Stimulated activated naive B cell treated with anti-CD40 and anti-IgM and Interleukin-4, amounts not matched to agents 10 μg/mL and 1 μg/mL and 100 μg/mL, for 72 hours (primary cell): ENCODE data around the gene JTB.

Experiments
- ATAC-seq, 2 donors: fragments of 150-1000 bp; cut with Tn5 transposase; replicated peaks; 2 replicates each; pipeline ENCODE4 v1.10.0; 2021; ENCODE audit warnings: moderate library complexity in 1 of 2
- DNase-seq: peaks from one replicate; pipeline ENCODE4 v3.0.0; 2021
- H3K27ac Mint-ChIP-seq: one replicate; pipeline ENCODE4 v1.8.0; 2022; ENCODE audit warnings: mild to moderate bottlenecking, mixed read lengths
- H3K27me3 Mint-ChIP-seq, 2 donors: one replicate each; pipeline ENCODE4 v1.8.0; 2022; ENCODE audit warnings: mixed read lengths in 2 of 2
- H3K36me3 Mint-ChIP-seq, 2 donors: one replicate each; pipeline ENCODE4 v1.8.0; 2022; ENCODE audit warnings: mixed read lengths in 2 of 2, mild to moderate bottlenecking in 1 of 2
- H3K4me1 Mint-ChIP-seq, 2 donors: one replicate each; pipeline ENCODE4 v1.8.0; 2022; ENCODE audit warnings: mixed read lengths in 2 of 2, mild to moderate bottlenecking in 1 of 2
- H3K4me3 Mint-ChIP-seq, 2 donors: one replicate each; pipeline ENCODE4 v1.8.0; 2022; ENCODE audit warnings: mild to moderate bottlenecking in 2 of 2, mixed read lengths in 2 of 2, moderate library complexity in 1 of 2
- H3K9me3 Mint-ChIP-seq, 2 donors: one replicate each; pipeline ENCODE4 v1.8.0; 2022; ENCODE audit warnings: mixed read lengths in 2 of 2, mild to moderate bottlenecking in 1 of 2

JTB gene

DNA sequence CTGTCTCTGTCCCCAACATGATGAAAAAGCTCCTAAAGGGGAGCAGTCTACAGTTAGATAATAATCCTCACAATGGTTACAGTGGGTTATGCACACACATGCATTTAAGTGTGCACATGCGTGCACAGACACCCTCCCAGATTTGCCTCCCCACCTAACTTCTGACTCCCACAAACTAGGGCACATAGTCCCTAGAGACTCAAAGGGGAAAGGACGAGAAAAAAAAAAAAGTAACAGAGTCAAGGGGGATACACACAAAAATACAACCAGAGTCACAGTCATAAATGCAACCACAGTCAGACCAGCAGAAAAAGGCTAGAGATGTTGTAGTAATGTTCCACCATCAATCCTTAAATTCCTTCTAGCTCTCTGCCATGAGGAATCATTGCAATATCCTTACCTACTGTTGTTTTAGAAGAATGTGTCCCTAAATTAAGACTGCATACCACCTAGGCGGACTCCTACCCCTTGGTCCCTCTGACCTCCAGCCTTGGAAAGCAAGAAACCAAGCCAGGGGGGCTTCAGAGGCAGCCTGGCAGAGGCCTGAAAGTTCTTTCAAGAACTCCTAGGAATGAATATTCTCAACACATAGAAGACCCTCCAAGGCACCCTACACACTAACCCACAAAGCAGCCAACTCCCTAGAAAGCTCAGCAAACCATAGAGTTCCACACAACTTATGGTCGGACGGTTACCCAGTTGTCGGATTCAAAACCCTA, 20.3 kb downstream of the JTB start:
- Mint-ChIP-seq H3K9me3 (no peaks in the 10 kb centered on the region), H3K4me3 (peak overlapping the region; percentile 96 to 97), H3K4me1 (peaks cover 53 to 78% of the 10 kb centered on the region in 2 donors), H3K27me3 (no peaks in the 10 kb centered on the region), H3K36me3 (peaks cover 36 to 70% of the 10 kb centered on the region in 2 donors), H3K27ac (peak overlapping the region; percentile 98)
- DNase-seq (no peak), ATAC-seq (peak in 1 of 2 donors; percentile 2)

DNA sequence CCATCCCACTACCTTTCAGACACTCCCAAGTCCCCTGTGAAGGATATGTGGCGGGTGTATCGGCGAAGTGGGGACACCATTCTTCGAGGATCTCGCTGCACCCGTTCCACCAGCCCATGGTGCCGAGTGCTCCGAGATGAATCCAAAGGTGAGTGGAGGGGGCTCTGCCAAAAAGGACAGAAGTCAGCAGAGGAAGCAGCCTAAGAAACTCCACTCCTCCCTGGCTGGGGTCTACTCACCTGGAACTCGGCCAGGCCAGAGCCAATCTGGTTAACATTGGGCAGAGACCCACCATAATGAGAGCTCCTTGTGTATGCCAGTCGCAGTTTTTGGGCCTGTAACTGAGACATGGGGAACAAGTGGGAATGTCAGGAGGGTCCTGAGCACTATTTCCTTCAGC, 22.6 kb downstream of the JTB start:
- no peaks in the 10 kb centered on the region for H3K9me3 Mint-ChIP-seq
- no peaks in the 10 kb centered on the region for H3K27me3 Mint-ChIP-seq
- H3K36me3 Mint-ChIP-seq = peaks cover 52 to 73% of the 10 kb centered on the region in 2 donors
- no peak for DNase-seq
- peak overlapping the region in 1 of 2 donors; percentile 7 for H3K4me3 Mint-ChIP-seq
- no peak overlapping the region for H3K27ac Mint-ChIP-seq
- no peak for ATAC-seq
- peaks cover 60 to 84% of the 10 kb centered on the region in 2 donors for H3K4me1 Mint-ChIP-seq

DNA sequence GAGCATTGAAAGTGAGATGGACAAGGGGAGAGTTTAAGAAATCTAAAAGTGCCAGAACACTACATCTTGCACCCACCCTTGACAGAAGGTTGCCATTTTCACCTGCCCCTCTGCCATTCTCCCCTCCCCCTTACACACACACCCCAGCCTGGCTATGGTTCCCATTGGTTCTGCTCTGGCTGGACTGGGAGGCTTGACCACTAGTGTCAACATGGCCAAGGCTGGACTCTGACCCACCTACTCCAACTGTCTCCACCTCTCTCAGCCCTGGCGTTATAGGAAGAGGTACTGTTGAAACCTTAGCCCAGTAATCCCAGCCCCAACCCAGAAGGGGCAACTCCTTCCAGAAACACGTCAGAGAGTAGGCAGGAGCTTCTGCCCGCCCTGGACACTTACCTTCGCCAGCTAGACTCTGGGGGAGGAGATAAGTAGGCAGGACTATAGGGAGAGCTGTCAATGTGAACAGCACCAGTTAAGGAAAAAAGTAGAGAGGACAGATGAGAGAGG, 23.6 kb downstream of the JTB start:
- Mint-ChIP-seq H3K27me3 (no peaks in the 10 kb centered on the region), H3K27ac (peak overlapping the region; percentile 60), H3K4me1 (peaks cover 57 to 82% of the 10 kb centered on the region in 2 donors), H3K4me3 (peak overlapping the region; percentile 7 to 33), H3K36me3 (peaks cover 57 to 72% of the 10 kb centered on the region in 2 donors), H3K9me3 (no peaks in the 10 kb centered on the region)
- no peak for DNase-seq
- no peak for ATAC-seq

DNA sequence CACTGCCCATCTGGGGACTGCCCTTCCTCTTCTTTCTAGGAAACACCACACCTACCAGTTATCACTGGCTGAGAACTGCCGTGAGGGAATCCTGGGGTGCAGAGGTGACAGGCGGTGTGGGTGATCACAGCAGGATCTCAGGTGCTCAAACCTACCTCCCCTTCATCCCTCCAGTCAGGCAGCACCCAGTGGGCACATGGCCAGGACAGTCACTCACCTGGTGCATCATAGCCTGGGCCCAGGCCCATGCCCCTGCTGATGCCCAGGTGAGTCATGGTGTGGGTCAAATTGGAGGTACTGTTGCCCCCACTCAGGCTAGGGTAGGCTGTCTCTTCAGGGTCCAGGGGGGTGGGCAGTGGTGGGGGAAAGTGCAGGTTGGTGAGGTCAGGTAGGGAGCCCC, 25.7 kb downstream of the JTB start:
- no peak for DNase-seq
- Mint-ChIP-seq H3K4me3 (no peak overlapping the region), H3K9me3 (no peaks in the 10 kb centered on the region), H3K27me3 (no peaks in the 10 kb centered on the region), H3K27ac (peak overlapping the region; percentile 48), H3K36me3 (peaks cover 53 to 72% of the 10 kb centered on the region in 2 donors), H3K4me1 (peaks cover 70 to 87% of the 10 kb centered on the region in 2 donors)
- ATAC-seq = no peak

DNA sequence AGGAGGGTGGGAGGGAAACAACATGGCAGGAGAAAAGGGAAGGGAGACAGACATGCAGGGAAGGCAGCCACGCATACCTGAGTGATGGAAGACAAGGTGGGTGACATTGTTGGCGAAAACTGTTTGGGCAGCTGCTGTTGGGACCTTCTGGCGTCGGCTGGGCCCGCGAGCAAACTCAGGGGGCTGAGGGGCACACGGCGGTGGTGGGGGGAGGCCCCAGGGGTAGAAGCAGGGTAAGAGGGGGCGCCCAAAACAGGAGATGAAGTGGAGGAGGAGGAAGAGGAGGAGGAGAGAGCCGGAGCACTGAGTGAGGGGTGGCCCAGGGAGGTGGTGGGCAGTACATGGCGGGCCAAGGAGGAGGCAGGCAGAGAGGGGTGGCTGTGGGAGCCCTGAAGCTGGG, 26.3 kb downstream of the JTB start:
- Mint-ChIP-seq H3K27ac (peak overlapping the region; percentile 74), H3K36me3 (peaks cover 55 to 70% of the 10 kb centered on the region in 2 donors), H3K27me3 (no peaks in the 10 kb centered on the region), H3K9me3 (no peaks in the 10 kb centered on the region), H3K4me1 (peaks cover 66 to 84% of the 10 kb centered on the region in 2 donors), H3K4me3 (no peak overlapping the region)
- DNase-seq = no peak
- no peak for ATAC-seq

DNA sequence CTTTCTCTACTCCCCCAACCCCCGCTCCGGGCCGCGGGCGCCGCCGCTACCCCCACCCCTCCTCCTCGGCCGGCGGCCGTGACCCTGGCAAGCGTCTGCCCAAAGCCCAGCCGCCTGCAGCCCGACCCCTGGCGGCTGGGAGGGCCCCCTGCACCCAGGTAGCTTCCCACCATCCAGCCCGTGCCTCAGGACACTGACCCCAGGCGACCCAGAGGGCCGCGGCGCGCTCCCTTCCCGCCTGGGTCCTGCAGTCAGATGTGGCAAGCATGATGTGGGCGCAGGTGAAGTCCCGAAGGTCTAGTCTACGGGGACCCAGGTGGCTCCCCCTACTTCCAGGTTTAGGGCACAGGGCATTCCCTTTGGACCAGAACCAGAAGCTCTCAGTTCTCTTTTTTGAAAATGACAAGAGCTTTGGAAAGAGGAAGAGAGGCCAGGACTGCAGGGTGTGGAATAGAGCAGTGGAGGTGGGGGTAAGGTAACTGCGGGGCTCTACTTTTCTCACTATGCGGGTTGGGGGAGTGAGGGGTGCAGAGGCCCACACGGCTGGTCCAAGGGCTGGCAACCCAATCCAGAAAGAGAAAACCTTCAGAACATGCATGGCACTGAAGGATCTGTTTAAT, 30.7 kb downstream of the JTB start, which contains the start of gene DENND4B:
TSS of gene DENND4B (minus strand) at position 97 of the 620 bp plus-strand sequence. CDS start 2,344 bp downstream, outside the sequence.
- Mint-ChIP-seq H3K27ac (peak within 1 kb of the TSS; percentile 99), H3K27me3 (no peaks in the 10 kb centered on the region), H3K4me3 (peak within 1 kb of the TSS; percentile 95), H3K4me1 (peaks cover 72 to 89% of the 10 kb centered on the region in 2 donors), H3K36me3 (peaks cover 64 to 86% of the 10 kb centered on the region in 2 donors), H3K9me3 (no peaks in the 10 kb centered on the region)
- DNase-seq = peak; percentile 76
- peak; percentile 58 to 60 for ATAC-seq

DNA sequence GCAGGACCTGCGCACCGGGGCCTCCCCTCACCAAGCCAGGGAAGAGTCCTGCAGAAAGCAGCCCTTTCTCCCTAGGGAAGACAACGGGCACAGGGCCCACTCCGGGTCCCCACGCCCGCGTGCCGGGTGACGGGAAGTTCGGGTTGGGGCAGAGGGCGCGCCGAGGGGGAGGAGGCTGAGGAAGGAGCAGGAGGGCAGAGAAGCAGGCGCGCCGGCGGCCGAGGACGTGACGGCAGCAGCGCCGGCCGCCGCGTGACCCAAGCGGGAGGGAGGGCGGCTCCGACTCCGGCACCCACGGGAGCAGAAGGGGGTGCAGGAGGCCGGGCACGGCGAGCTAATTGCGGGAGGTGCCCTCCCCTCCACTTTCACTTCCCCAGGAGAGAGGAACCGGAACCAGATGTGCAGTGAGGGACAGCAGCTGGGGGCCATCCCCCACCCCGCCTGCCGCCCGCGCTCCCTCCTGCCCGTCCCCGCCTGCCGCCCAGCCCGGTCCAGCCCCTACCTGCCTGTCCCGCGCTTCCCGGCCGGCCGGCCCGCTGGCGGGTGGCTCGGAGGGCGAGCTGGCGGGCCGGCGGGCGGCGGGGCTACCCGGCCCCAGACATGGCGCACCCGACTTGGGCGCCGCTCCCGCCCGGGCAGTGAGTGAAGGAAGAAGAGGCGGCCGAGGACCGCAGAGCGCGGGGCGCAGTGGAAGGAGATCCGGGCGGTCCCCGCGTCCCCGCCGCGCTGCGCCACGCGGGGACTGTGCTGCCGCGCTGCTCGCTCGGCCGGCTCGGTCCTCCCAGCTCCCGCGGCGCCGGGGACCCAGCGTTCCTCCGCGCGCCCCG, 31.5 kb downstream of the JTB start:
- peaks cover 61 to 86% of the 10 kb centered on the region in 2 donors for H3K36me3 Mint-ChIP-seq
- peak; percentile 96 for DNase-seq
- peaks cover 64 to 82% of the 10 kb centered on the region in 2 donors for H3K4me1 Mint-ChIP-seq

DNA sequence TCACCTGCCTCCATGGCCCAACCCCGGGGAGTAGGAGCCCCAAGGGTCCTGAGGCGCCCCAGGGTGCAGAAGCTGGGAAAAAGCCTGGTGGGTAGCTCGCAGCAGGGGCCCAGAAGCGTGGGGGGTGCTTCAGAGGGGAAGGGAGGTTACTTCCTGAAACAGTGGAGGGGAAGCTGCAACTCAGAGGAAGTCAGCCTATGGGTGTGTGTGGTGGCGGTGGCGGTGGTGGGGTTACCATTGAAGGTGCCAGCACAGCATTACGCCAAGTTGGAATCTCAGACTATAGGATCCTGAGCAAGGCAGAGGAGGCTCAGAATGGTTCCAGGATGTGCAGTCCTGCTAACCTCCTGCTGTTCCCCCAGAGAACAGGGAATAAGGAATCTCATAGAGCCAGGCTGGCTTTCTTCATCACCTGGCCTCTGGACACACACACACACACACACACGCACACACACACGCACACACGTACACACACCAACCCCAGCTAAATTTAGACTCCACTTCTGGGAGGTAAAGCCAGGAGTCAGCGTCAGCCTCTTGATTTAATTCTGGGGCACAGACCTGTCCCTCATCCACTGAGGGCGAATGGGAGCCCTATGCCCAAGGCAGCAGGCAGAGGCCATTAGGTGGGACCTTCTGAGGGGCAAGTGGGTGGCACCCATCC, 32.2 kb downstream of the JTB start:
- peak; percentile 71 for DNase-seq
- H3K27me3 Mint-ChIP-seq = no peaks in the 10 kb centered on the region
- H3K36me3 Mint-ChIP-seq = peaks cover 59 to 86% of the 10 kb centered on the region in 2 donors

More for the DNA sequence above, 31.5 kb downstream of the JTB start:
- peak overlapping the region; percentile 95 for H3K4me3 Mint-ChIP-seq
- no peaks in the 10 kb centered on the region for H3K27me3 Mint-ChIP-seq
- peak; percentile 80 to 83 for ATAC-seq
- H3K9me3 Mint-ChIP-seq = no peaks in the 10 kb centered on the region
- H3K27ac Mint-ChIP-seq = peak overlapping the region; percentile 99

DNA sequence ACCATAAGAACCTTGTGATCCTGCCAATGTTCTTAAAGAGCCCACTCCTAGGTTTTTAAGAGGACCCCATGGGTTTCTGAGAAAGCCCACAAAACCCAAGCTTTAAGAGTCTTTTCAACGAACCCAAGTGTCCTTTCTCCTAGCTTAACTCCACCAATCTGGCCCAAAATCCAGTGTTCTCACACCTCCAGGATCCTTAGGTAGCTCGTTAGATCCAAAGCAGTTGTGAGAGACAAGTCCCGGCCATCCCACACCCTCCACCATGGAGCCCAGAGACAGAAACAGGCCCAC, 32.7 kb downstream of the JTB start:
- Mint-ChIP-seq H3K9me3 (no peaks in the 10 kb centered on the region), H3K4me3 (peak overlapping the region; percentile 95), H3K27ac (peak overlapping the region; percentile 99), H3K4me1 (peaks cover 59 to 81% of the 10 kb centered on the region in 2 donors), H3K36me3 (peaks cover 59 to 86% of the 10 kb centered on the region in 2 donors), H3K27me3 (no peaks in the 10 kb centered on the region)
- ATAC-seq = no peak
- no peak for DNase-seq

More for the DNA sequence above, 32.2 kb downstream of the JTB start:
- peak overlapping the region; percentile 99 for H3K27ac Mint-ChIP-seq
- peaks cover 62 to 81% of the 10 kb centered on the region in 2 donors for H3K4me1 Mint-ChIP-seq
- peak overlapping the region; percentile 95 for H3K4me3 Mint-ChIP-seq
- H3K9me3 Mint-ChIP-seq = no peaks in the 10 kb centered on the region
- peak; percentile 59 to 62 for ATAC-seq

DNA sequence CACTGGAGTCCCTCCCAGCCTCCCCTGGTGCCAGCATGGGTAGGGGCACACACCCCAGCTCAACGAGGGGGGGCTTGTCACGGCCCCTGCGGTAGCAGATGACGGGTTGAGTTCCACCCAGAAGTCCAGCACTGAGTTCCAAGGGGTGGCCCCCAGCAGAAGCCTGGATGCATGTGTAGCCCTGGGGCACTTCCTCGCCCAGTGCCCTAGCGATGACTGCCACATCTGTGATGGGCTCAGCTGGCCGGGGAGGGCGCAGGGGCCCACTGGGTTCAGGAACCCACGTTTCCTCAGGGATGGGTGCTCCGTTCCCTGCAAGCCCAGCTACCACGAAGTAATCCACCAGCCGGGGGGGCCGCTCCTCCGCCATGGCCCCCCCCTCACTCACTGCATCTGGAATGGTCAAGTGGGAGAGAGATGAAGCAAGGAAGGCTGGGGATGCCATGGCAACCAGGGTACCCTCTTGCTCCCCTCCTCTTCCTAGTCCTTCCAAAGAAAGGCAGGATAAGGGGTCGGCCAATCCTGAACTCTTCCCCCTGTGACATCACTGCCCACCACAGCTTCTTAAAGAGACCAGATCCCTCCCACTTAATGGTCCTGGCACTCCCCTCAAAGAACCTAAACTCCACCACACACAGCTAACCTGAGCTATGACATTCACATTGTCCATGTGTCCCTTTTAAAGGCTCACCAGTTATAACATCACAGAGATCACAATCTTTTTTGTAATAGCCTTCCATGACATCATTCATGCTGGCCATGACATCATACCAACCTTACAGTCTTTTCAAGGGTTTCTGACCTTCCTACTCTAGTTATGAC, 33.3 kb downstream of the JTB start:
- peaks cover 62 to 89% of the 10 kb centered on the region in 2 donors for H3K36me3 Mint-ChIP-seq
- peaks cover 57 to 82% of the 10 kb centered on the region in 2 donors for H3K4me1 Mint-ChIP-seq
- H3K27me3 Mint-ChIP-seq = no peaks in the 10 kb centered on the region
- H3K27ac Mint-ChIP-seq = peak overlapping the region; percentile 99
- no peak for ATAC-seq
- DNase-seq = no peak
- peak overlapping the region; percentile 95 for H3K4me3 Mint-ChIP-seq
- no peaks in the 10 kb centered on the region for H3K9me3 Mint-ChIP-seq

DNA sequence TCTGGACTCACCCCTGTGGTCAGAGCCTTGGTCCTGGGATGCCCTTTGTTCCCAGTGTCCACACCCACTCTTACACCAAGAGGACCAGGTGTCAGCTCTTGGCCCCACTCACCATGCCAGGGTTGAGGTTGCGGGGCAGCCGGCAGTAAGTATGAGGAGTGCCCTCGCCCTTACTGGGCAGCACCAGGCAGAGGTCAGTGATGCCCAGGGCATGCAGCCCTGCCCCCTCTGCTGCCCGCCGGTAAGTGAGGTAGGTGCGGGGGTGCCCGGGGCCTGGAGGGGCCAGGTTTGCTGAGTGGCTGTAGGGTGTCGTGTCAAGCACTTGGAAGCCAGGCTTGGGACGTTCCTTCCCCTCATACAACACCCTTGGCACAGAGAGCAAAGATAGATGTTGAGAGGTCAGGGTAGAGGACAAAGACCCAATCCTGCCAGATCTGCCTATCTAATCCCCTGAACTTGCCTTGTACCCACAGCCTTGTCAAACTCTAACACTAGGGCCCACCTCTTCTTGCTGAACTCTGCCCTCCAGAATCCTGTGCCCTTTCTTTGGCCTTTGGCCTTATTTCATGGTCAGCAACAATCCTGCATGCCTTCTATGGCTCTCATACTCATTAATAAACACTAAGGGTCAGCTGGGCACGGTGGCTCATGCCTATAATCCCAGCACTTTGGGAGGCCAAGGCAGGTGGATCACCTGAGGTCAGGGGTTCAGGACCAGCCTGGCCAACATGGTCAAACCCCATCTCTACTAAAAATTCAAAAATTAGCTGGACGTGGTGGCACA, 34.5 kb downstream of the JTB start:
- Mint-ChIP-seq H3K27me3 (no peaks in the 10 kb centered on the region), H3K9me3 (no peaks in the 10 kb centered on the region), H3K27ac (peak overlapping the region; percentile 80), H3K4me1 (peaks cover 48 to 72% of the 10 kb centered on the region in 2 donors), H3K36me3 (peaks cover 58 to 83% of the 10 kb centered on the region in 2 donors), H3K4me3 (no peak overlapping the region)
- DNase-seq (no peak), ATAC-seq (no peak)

DNA sequence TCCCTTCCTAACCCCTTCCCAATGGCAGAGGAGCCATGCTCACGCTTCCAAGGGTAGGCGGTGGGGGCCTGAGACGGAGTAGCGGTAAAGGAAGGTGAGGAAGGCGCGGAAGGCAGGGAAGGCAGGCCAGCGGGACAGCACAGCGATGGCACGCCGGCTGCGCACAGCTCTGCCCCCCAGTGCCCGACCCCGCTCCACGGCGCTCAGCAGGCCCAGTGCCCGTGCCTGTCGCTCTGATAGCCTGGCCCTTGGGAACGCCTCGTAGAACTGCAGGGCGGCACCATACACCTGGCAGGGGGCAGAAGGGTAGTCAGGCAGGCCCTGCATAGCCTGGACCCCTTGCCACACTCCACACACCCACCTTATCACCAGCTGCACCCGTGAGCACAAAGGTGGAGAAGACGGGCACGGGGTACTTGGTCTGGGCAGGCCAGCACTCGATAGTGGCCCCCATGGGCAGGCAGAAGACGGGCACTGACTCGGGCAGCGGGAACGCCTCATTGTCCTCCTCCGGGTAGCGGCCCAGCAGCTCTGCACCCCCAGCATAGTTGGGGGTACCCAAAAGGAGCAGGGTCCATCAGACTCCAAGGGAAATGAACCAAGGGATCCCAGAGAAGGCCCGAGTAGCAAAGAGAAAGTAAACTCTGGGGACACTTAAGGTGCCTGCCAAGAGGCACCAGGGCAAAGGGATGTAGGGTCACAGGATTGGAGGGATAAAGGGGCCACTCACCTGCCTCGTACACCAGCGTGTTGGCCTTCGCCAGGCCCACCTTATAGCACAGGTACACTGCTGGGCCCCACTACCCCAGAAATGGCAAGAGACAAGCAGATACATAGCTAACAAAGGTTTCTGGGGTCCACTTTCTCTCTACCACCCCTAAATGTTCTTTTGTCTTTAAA, 35.4 kb downstream of the JTB start:
- no peak for DNase-seq
- H3K4me3 Mint-ChIP-seq = peak overlapping the region in 1 of 2 donors; percentile 28
- no peak for ATAC-seq
- H3K9me3 Mint-ChIP-seq = no peaks in the 10 kb centered on the region
- H3K4me1 Mint-ChIP-seq = peaks cover 40 to 64% of the 10 kb centered on the region in 2 donors
- peaks cover 65 to 84% of the 10 kb centered on the region in 2 donors for H3K36me3 Mint-ChIP-seq
- peak overlapping the region; percentile 80 for H3K27ac Mint-ChIP-seq
- no peaks in the 10 kb centered on the region for H3K27me3 Mint-ChIP-seq
